ENCODE measurements around the gene ARL15.

DNA sequence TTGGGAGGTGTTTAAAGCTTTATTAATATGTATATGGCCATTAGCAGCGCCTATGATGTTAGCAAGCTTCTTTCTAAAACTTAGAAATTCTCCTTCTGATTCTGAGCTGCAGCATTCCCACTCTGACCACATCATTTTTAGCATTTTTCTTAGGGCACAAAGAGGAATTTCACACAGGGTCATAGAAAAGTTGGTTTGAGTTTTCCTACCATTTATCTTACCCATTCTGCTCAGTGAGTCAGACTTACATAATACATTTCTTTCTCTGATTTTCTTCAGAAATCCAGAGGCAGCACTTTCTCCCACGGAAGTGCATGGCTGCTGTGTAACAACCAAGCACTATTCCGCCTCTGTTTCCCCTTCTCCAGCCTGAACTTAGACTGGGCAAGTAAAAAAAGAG is 246.6 kb downstream of the ARL15 start:
- no peak for TF ChIP-seq EP300 (IDR thresholded peaks at IDR 0.05; ENCODE audit: borderline replicate concordance in 1 of 2, low read depth in 2 of 2, low read length in 2 of 2)
- TF ChIP-seq CTCF (IDR thresholded peaks at IDR 0.05; ENCODE audit: control extremely low read depth in 1 of 3, insufficient read depth in 1 of 3, low read depth in 1 of 3, low read length in 3 of 3), result no peak
- TF ChIP-seq CHD1 (IDR thresholded peaks at IDR 0.05; ENCODE audit: low read depth, low read length), result no peak
- no peak for TF ChIP-seq CEBPB (IDR thresholded peaks at IDR 0.05; ENCODE audit: low read depth, low read length)
- no peak for TF ChIP-seq TBP (IDR thresholded peaks at IDR 0.05; ENCODE audit: low read depth, low read length)
- TF ChIP-seq SUZ12 (IDR thresholded peaks at IDR 0.05; ENCODE audit: low read length), result no peak
- TF ChIP-seq E2F6 (IDR thresholded peaks at IDR 0.05), result no peak
- no peak for TF ChIP-seq BRCA1 (IDR thresholded peaks at IDR 0.05; ENCODE audit: low read depth, low read length)
- no peak for TF ChIP-seq TAF1 (IDR thresholded peaks at IDR 0.05; ENCODE audit: low read depth, low read length)
- no peak for TF ChIP-seq RXRA (IDR thresholded peaks at IDR 0.05; ENCODE audit: insufficient read depth, low read depth, low read length)
- TF ChIP-seq CHD7 (IDR thresholded peaks at IDR 0.05; ENCODE audit: insufficient replicate concordance, low read length), result no peak

Measured in H1 (cell line).